ENCODE measurements around the gene ZFR.
"Not testable (repeated sequence)": the region's sequence is repeated elsewhere in the genome, so short reads cannot be mapped to it uniquely, and the experiment has no call there.

ZFR gene

DNA sequence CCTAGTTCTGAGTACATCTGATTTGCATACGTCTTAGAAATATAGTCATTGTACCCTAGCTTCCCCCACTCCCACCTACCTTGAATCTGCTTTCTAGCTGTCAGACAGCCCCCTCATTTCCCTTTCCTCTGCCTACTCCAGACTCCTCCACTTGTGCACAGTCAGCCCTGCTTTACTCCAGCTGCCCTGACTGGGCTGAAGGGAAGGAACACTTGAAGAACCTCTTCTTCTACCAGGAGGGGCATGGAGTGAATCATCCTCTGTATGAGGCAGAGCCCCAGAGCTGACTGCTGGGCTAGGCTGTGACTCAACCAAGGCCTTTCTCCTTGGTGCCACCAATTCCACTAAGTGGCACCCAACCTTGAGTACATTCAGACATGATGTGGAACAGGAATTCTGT lies 18.1 kb upstream of the ZFR start:
- no peak overlapping the region for H3K27ac ChIP-seq
- no peak for TF ChIP-seq ZFX (IDR thresholded peaks at IDR 0.05; ENCODE audit: borderline replicate concordance)
- TF ChIP-seq, protein P1, sequence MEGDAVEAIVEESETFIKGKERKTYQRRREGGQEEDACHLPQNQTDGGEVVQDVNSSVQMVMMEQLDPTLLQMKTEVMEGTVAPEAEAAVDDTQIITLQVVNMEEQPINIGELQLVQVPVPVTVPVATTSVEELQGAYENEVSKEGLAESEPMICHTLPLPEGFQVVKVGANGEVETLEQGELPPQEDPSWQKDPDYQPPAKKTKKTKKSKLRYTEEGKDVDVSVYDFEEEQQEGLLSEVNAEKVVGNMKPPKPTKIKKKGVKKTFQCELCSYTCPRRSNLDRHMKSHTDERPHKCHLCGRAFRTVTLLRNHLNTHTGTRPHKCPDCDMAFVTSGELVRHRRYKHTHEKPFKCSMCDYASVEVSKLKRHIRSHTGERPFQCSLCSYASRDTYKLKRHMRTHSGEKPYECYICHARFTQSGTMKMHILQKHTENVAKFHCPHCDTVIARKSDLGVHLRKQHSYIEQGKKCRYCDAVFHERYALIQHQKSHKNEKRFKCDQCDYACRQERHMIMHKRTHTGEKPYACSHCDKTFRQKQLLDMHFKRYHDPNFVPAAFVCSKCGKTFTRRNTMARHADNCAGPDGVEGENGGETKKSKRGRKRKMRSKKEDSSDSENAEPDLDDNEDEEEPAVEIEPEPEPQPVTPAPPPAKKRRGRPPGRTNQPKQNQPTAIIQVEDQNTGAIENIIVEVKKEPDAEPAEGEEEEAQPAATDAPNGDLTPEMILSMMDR (IDR thresholded peaks at IDR 0.05): no peak

DNA sequence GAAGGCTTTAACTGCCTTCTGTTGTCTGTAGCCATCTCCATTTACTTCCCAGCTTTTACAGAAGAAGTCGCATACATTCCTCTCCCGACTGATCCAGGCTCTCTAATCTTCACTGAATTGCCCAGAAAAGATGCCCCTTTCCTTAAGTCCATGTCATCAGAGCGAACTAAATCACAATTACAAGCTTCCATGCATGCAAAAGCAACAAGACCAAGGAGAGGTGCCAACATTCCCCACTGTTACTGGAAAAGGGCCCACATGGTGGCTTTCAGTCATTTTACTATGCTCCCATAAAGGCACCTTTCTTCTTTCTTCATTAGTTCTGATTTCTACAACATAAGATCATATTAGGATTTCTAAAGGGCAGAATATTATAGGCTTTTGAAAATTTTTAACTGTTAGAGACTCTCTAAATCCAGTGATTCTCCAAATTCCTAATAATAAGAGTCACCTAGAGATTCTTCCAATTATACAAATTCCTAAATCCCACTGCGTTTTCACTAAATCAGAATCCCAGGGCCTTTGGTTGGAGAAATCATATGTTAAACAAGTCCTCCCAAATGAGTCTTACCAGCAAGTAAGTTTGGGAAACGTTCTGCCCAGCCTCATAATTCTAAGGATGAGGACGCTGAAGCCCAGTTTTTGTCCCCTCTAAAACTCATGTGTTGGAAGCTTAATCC lies 17.0 kb upstream of the ZFR start:
- TF ChIP-seq ZFX (IDR thresholded peaks at IDR 0.05; ENCODE audit: borderline replicate concordance): no peak
- TF ChIP-seq, protein P1 (IDR thresholded peaks at IDR 0.05): no peak
- H3K27ac ChIP-seq: no peak overlapping the region

DNA sequence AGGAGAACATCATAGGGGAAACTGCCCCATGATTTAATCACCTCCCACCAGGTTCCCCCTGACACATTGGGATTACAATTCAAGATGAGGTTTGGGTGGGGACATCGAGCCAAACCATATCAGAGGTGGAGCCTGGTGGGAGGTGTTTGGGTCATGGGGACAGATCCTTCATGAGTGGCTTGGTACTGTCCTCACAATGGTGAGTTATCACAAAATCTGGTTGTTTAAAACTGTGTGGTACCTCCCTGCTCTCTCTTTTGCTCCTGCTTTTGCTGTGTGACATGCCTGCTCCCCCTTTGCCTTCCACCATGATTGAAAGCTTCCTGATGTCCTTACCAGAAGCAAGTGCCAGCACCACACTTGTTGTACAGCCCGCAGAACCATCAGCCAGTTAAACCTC lies 16.2 kb upstream of the ZFR start:
- TF ChIP-seq ZFX (IDR thresholded peaks at IDR 0.05; ENCODE audit: borderline replicate concordance): no peak
- TF ChIP-seq, protein P1 (IDR thresholded peaks at IDR 0.05): no peak
- no peak overlapping the region for H3K27ac ChIP-seq

DNA sequence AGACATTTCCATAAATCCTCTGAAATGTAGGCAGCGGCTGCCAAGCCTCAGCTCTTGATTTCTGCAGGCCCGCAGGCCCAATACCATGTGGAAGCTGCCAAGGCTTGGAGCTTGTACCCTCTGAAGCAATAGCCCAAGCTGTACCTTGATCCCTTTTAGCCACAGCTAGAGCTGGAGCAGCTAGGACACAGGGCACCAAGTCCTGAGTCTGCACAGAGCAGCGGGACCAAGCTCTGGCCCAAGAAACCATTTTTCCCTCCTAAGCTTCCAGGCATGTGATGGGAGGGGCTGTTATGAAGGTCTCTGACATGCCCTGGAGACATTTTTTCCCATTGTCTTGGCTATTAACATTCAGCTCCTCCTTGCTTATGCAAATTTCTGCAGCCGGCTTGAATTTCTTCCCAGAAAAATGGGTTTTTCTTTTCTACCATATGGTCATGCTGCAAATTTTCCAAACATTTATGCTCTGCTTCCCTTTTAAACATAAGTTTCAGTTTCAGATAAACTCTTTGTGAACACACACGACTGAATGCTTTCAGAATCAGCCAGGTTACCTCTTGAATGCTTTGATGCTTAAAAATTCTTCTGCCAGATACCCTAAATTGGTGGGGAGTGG lies 14.4 kb upstream of the ZFR start:
- TF ChIP-seq, protein P1 (IDR thresholded peaks at IDR 0.05): no peak
- TF ChIP-seq ZFX (IDR thresholded peaks at IDR 0.05; ENCODE audit: borderline replicate concordance): no peak
- H3K27ac ChIP-seq: no peak overlapping the region

DNA sequence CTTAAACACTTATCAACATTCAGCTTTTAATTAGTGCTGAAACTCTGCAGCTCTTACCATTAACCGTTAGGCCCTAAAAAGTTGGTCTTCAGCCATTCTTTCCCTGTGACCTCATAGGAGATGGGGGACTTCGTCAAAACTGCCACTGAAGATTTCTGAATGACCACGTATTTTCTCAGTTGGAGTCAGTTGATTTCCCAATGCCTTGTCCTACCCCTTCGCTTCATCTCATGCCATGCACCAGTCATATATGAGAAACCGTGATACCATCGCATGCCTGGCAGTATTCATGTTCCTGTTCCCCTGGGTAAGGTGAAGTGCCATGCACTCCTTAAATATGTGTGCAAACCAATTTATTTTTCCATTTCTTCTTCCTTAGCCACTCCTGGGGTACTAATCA lies 10.8 kb upstream of the ZFR start:
- TF ChIP-seq, protein P1 (IDR thresholded peaks at IDR 0.05): no peak
- no peak for TF ChIP-seq ZFX (IDR thresholded peaks at IDR 0.05; ENCODE audit: borderline replicate concordance)
- no peak overlapping the region for H3K27ac ChIP-seq

DNA sequence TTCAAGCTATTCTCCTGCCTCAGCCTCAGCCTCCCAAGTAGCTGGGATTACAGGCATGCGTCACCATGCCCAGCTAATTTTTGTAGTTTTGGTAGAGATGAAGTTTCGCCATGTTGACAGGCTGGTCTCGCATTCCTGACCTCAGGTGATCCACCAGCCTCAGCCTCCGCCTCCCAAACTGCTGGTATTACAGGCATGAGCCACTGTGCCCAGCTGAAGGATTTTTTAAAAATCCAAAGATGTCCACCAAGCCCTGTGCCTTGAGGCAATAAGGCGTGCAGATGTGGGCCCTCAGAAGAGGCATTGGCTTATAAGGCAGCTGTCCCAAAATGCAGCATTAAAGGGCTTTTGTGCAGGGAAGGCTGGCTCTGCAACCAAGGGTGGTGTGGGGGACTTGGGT lies 10.3 kb upstream of the ZFR start:
- no peak for TF ChIP-seq ZFX (IDR thresholded peaks at IDR 0.05; ENCODE audit: borderline replicate concordance)
- TF ChIP-seq, protein P1 (IDR thresholded peaks at IDR 0.05): no peak
- H3K27ac ChIP-seq: no peak overlapping the region

DNA sequence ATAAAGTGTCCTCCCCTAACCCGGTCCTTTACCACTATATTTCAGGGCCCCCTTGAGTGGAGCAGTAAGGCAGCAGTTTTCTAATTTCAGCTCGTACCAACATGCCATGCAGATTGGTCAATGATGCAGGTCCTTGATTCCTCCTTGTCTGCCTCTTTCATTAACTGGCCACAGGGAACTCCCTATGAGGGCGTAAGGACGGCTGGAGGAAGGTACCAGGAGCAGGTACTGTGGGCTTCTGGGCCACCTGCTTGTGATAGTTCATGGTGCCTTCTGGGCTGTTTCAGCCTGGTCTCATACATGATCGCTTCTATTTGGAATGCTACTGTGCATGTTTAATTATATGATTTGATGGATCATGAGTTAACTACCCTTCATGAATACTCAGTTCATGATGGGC lies 9.4 kb upstream of the ZFR start:
- H3K27ac ChIP-seq: no peak overlapping the region
- TF ChIP-seq, protein P1 (IDR thresholded peaks at IDR 0.05): no peak
- TF ChIP-seq ZFX (IDR thresholded peaks at IDR 0.05; ENCODE audit: borderline replicate concordance): no peak

DNA sequence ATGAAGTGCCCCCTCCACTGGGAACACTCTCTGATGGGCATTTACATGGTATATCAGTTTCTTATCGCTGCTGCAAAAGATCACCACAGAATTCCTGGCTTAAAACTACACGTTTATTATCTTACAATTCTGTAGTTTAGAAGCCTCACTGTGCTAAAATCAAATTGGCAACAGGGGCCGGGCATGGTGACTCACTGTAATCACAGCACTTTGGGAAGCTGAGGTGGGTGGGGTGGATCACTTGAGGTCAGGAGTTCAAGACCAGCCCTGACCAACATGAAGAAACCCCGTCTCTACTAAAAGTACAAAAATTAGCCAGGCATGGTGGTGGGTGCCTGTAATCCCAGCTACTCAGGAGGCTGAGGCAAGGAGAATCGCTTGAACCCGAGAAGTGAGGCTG lies 7.8 kb upstream of the ZFR start:
- H3K27ac ChIP-seq: not testable (repeated sequence)

Measured in 22Rv1 (cell line).